Upper lobe of right lung (tissue), 1 donor: ENCODE results near the gene IQGAP2. TPM values are rescaled to one million over a fixed set of nuclear protein-coding genes. Genes with fewer than 3 reads are reported as not detected.

ENCODE experiments used
- ATAC-seq: fragments of 200-7000 bp; cut with Tn5 transposase; one replicate; pipeline ENCODE4 v1.9.1; 2020; ENCODE audit warnings: mild to moderate bottlenecking, moderate library complexity
- DNase-seq: peaks from one replicate; pipeline ENCODE4 v3.0.0-alpha.2; 2020
- H3K27ac ChIP-seq: fragments of 200-600 bp; one replicate; pipeline ENCODE4 v1.8.0; 2022
- H3K27me3 ChIP-seq: fragments of 200-600 bp; one replicate; pipeline ENCODE4 v1.8.0; 2022; ENCODE audit warnings: mild to moderate bottlenecking
- H3K36me3 ChIP-seq: fragments of 200-600 bp; one replicate; pipeline ENCODE4 v1.8.0; 2022
- H3K4me1 ChIP-seq: fragments of 200-600 bp; one replicate; pipeline ENCODE4 v1.8.0; 2022
- H3K4me3 ChIP-seq: fragments of 200-600 bp; one replicate; pipeline ENCODE4 v1.8.0; 2022; ENCODE audit warnings: mild to moderate bottlenecking
- H3K9me3 ChIP-seq: fragments of 200-600 bp; one replicate; pipeline ENCODE4 v1.8.0; 2022
- intact Hi-C: fragments of 100-400 bp; cut with DNase I; formaldehyde crosslinking; loops from one replicate; pipeline ENCODE4 v1.11.0; 2022
- total RNA-seq: library from RNA; stranded (reverse); fragmentation: NEBNext Ultra II Directional; extraction: Animal tissue kit (Norgen Biotek cat#: 25700); gene quantifications from one replicate; pipeline ENCODE4 v1.2.1, GENCODE V29; 2021
- TF ChIP-seq, protein P1 (sequence below): fragments of 200-600 bp; IDR thresholded peaks from one replicate; pipeline ENCODE4 v1.8.0; 2022; ENCODE audit warnings: antibody characterized with exemption
- donor health status: DM: no; HTN: yes; CAD: no; lungs with severe emphysema.

The IQGAP2 gene
- total RNA-seq, 1 donor from 2014 or later = 31.0 TPM

DNA sequence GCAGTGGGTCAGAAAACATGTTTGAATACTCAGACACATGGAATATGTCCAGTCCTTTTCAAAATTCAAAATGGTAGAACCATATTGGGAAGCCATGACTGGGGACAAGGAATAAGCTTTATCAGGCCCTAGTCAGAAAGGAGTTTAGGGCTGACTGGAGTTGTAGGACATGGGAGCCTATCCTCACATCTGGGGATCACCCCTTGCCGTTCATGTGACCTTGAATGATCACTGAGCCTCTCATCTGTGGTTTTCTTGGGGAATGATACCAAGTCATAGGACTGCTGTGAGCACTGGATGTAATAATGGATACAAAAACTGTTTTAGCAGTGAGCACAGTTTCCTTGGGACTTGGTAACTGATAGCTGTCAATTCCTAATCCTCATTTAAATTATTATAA is 84.7 kb downstream of the IQGAP2 start:
- DNase-seq (no peak), ATAC-seq (no peak)
- H3K36me3 ChIP-seq = no peaks in the 10 kb centered on the region
- peaks cover 6% of the 10 kb centered on the region for H3K4me1 ChIP-seq
- intact Hi-C loops = no loop called here
- H3K4me3 ChIP-seq = no peak overlapping the region
- H3K9me3 ChIP-seq = no peaks in the 10 kb centered on the region
- no peak overlapping the region for H3K27ac ChIP-seq
- TF ChIP-seq, protein P1, sequence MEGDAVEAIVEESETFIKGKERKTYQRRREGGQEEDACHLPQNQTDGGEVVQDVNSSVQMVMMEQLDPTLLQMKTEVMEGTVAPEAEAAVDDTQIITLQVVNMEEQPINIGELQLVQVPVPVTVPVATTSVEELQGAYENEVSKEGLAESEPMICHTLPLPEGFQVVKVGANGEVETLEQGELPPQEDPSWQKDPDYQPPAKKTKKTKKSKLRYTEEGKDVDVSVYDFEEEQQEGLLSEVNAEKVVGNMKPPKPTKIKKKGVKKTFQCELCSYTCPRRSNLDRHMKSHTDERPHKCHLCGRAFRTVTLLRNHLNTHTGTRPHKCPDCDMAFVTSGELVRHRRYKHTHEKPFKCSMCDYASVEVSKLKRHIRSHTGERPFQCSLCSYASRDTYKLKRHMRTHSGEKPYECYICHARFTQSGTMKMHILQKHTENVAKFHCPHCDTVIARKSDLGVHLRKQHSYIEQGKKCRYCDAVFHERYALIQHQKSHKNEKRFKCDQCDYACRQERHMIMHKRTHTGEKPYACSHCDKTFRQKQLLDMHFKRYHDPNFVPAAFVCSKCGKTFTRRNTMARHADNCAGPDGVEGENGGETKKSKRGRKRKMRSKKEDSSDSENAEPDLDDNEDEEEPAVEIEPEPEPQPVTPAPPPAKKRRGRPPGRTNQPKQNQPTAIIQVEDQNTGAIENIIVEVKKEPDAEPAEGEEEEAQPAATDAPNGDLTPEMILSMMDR = no peak
- H3K27me3 ChIP-seq = no peaks in the 10 kb centered on the region

DNA sequence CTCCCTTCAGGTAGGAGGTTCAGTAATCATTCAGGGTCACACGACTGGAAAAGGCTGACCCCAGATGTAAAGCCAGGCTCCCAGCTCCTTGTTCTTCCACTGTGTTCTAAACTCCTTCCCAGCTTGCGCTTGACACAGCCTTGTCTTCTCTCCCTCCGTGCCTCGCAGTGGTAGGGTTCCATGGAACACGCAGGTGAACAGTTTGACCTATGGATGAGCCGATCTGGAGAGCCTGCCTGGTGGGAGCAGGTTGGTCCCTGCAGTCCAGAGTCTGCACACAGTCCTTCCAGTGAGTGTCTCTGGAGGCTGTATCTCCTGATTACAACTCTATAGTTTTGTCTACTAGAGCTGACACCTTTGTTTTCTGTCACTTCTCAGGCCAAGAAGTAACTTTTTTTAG is 85.9 kb downstream of the IQGAP2 start:
- no peak for ATAC-seq
- H3K27me3 ChIP-seq = no peaks in the 10 kb centered on the region
- H3K27ac ChIP-seq = no peak overlapping the region
- H3K4me3 ChIP-seq = no peak overlapping the region
- H3K4me1 ChIP-seq = peaks cover 3% of the 10 kb centered on the region
- H3K9me3 ChIP-seq = no peaks in the 10 kb centered on the region
- DNase-seq = no peak
- H3K36me3 ChIP-seq = no peaks in the 10 kb centered on the region
- intact Hi-C loops = no loop called here
- TF ChIP-seq, protein P1 = no peak

DNA sequence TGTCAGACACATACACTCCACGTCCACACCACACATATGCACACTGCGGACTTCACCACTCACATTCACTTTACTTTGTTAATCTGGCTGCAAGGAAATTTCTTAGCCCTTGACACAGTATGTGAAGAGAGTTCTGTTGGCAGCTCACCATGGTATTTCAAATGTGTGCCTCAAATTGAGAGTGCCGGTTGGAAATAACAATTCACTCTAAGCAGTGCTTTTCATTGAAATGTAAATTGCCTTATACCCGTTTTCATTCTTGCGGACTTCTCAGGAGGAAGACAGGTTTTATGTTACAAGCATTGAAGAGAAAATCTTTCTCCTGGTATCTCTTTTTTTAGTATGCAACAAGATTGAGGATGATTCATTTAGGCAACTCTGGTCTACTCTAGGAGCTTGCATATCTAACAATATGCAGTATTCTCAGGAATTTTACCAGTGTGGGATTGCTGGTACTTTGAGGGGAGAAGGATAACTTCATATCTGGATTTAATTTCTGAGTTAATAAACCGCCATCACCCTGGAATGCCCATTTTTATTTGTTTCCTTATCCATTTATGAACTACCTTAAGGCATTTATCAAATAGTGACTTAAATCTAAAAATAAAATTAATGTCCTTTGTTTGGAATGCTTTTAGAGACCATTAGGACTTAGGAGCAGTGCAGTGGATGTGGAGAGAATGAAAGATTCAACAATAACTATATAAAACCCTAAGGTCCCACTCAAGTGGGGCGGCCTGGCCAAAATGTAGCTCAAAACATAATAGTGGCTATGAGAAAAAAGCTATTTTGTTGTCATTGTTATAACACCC is 87.0 kb downstream of the IQGAP2 start:
- no peaks in the 10 kb centered on the region for H3K9me3 ChIP-seq
- ATAC-seq (no peak), DNase-seq (no peak)
- H3K4me3 ChIP-seq = no peak overlapping the region
- intact Hi-C loops = no loop called here
- H3K36me3 ChIP-seq = no peaks in the 10 kb centered on the region
- TF ChIP-seq, protein P1 = no peak
- H3K4me1 ChIP-seq = no peaks in the 10 kb centered on the region
- no peak overlapping the region for H3K27ac ChIP-seq
- no peaks in the 10 kb centered on the region for H3K27me3 ChIP-seq

DNA sequence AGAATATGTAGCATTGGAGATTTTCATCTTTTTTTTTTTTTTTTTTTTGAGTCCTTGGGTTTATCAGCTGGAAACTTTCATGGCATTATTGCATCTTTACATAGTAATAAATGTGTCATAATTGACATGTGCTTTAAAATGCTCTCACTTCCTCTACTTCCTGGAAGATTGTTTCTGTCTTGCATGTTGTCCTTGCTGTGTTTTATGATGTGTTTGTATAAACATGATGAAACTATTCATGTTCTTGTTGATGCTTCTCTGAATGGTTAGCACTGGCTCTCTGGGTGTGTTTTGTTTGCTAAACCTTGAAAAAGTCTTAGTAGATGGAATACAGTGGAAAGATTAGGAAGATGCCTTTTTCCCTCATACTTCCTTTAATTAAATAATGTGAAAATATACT is 87.9 kb downstream of the IQGAP2 start:
- Histone ChIP-seq H3K4me3 (no peak overlapping the region), H3K27ac (no peak overlapping the region), H3K36me3 (no peaks in the 10 kb centered on the region), H3K4me1 (no peaks in the 10 kb centered on the region), H3K9me3 (no peaks in the 10 kb centered on the region), H3K27me3 (no peaks in the 10 kb centered on the region)
- TF ChIP-seq, protein P1 = no peak
- intact Hi-C loops = no loop called here
- no peak for DNase-seq
- no peak for ATAC-seq

DNA sequence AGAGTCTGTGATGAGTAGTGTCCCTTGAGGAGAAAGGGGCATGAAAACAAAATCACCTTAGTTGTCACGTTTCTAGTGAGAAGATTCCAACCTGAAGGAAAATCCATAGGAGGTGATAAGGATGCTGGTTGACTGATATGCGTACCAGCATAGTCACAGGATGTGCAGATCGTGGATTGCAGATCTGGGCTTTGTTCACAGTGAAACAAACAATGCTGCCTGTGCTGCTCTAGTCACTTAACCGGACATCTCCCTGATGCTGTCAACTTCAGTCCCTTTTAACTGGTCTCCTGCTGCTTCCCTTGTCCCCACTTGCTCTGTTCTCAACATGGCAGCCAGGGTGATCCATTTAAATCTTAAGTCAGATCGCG is 89.7 kb downstream of the IQGAP2 start:
- TF ChIP-seq, protein P1 = no peak
- intact Hi-C loops = no loop called here
- H3K27ac ChIP-seq = no peak overlapping the region
- H3K4me3 ChIP-seq = no peak overlapping the region
- DNase-seq (no peak), ATAC-seq (no peak)
- no peaks in the 10 kb centered on the region for H3K36me3 ChIP-seq
- H3K9me3 ChIP-seq = no peaks in the 10 kb centered on the region
- no peaks in the 10 kb centered on the region for H3K27me3 ChIP-seq
- H3K4me1 ChIP-seq = no peaks in the 10 kb centered on the region
